ENCODE results near the gene FAM229B.

The FAM229B gene

DNA sequence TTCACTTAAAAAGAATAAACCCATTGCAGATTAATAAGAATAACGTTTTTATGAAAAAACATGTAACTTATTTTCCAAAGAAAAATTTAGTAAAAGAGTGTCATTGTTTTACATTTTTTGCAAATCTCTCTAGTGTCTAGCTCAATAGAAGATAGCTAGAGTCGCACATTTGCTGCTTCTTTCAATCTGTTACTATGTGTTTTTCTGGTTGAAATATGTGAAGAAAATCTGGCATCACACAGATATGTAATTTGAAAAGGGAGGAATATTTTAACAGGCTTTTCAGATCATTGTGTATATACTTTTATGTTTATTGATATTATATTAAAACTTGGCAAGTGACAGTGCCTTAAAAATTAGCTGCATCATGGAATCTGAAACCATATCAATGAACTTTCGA lies 24.4 kb upstream of the FAM229B start:
- no peak for TF ChIP-seq CTCF (IDR thresholded peaks at IDR 0.05; ENCODE audit: low read depth, low read length, missing control alignments)
- in situ Hi-C loops (cut with HindIII; ENCODE audit: low sequenced_read_pairs): no loop called here
- no peak overlapping the region for H3K4me3 ChIP-seq (ENCODE audit: low read depth, low read length)
- no peak for DNase-seq (ENCODE audit: low read depth)

- in situ Hi-C loops (cut with HindIII; ENCODE audit: low sequenced_read_pairs): no loop called here
- no peak for TF ChIP-seq CTCF (IDR thresholded peaks at IDR 0.05; ENCODE audit: low read depth, low read length, missing control alignments)
- H3K4me3 ChIP-seq (ENCODE audit: low read depth, low read length): no peak overlapping the region
- DNase-seq (ENCODE audit: low read depth): no peak
Measured at GRCh38 chr6:112065426-112065986, 21.9 kb upstream of the FAM229B start.

GRCh38 chr6:112066606-112067005 lies 20.8 kb upstream of the FAM229B start:
- no peak for DNase-seq (ENCODE audit: low read depth)
- no peak for TF ChIP-seq CTCF (IDR thresholded peaks at IDR 0.05; ENCODE audit: low read depth, low read length, missing control alignments)
- in situ Hi-C loops (cut with HindIII; ENCODE audit: low sequenced_read_pairs): no loop called here
- H3K4me3 ChIP-seq (ENCODE audit: low read depth, low read length): no peak overlapping the region

DNA sequence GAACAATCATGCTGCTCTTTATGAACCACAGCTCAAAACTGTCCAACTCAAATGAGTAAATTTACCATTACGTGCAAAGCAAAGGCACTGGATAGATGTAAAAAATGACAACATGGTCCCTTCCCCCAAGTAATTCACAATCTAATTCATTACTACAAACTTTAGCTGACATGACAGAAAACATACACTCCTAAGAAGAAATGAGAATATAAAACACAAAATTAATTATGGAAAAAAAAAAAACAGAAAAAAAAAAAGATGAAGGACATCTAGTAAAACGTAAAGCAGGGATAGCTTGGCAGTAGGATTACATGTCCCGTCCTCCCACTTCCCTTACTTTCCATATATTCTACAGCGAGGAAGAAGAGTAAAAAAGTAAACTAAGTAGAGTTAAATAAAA lies 5.8 kb upstream of the FAM229B start:
- TF ChIP-seq CTCF (IDR thresholded peaks at IDR 0.05; ENCODE audit: low read depth, low read length, missing control alignments): no peak

GRCh38 chr6:112085286-112086065 lies 1.9 kb upstream of the FAM229B start:
- DNase-seq (ENCODE audit: low read depth): no peak
- in situ Hi-C loops (cut with HindIII; ENCODE audit: low sequenced_read_pairs): no loop called here

More for the DNA sequence above, 5.8 kb upstream of the FAM229B start:
- no peak for DNase-seq (ENCODE audit: low read depth)
- in situ Hi-C loops (cut with HindIII; ENCODE audit: low sequenced_read_pairs): no loop called here
- no peak overlapping the region for H3K4me3 ChIP-seq (ENCODE audit: low read depth, low read length)

GRCh38 chr6:112086744-112087135 lies 651 bp upstream of the FAM229B start:
- peak; percentile 11 for DNase-seq (ENCODE audit: low read depth)
- in situ Hi-C loops (cut with HindIII; ENCODE audit: low sequenced_read_pairs): no loop called here

More at GRCh38 chr6:112085286-112086065, 1.9 kb upstream of the FAM229B start:
- no peak for TF ChIP-seq CTCF (IDR thresholded peaks at IDR 0.05; ENCODE audit: low read depth, low read length, missing control alignments)
- H3K4me3 ChIP-seq (ENCODE audit: low read depth, low read length): no peak overlapping the region

More at GRCh38 chr6:112086744-112087135, 651 bp upstream of the FAM229B start:
- TF ChIP-seq CTCF (IDR thresholded peaks at IDR 0.05; ENCODE audit: low read depth, low read length, missing control alignments): peak; percentile 34
- peak overlapping the region; percentile 82 for H3K4me3 ChIP-seq (ENCODE audit: low read depth, low read length)
